B cell (primary cell): ENCODE data around the gene HDAC6. TPM values are rescaled to one million over a fixed set of nuclear protein-coding genes. Genes with fewer than 3 reads are reported as not detected.

ENCODE experiments used
- ATAC-seq: fragments of 200-7000 bp; cut with Tn5 transposase; one replicate; pipeline ENCODE4 v1.10.0; 2021; ENCODE audit warnings: low read depth, mild to moderate bottlenecking, moderate number of reproducible peaks, moderate library complexity
- CTCF ChIA-PET: fragments of 350-600 bp; sonication (Branson Sonifier 250); formaldehyde crosslinking; loops from one replicate; lab custom pipeline; 2021; ENCODE audit warnings: antibody characterized with exemption, inconsistent platforms; lab: Charles Lee
- POLR2A ChIA-PET: fragments of 350-600 bp; sonication (Branson Sonifier 250); formaldehyde crosslinking; loops from one replicate; lab custom pipeline; 2021; ENCODE audit warnings: antibody characterized with exemption; lab: Charles Lee
- DNase-seq: peaks from one replicate; pipeline ENCODE4 v3.0.0; 2013
- H2AFZ ChIP-seq: 2 replicates; pipeline ENCODE4 v1.6.1; 2012; ENCODE audit warnings: mild to moderate bottlenecking, low read depth, low read length; ENCODE audit not compliant: insufficient read depth, poor library complexity, severe bottlenecking
- H3K27ac ChIP-seq, 2 donors: 1 replicate in 1 of 2; 2 replicates in 1 of 2; pipeline ENCODE4 v1.5.1; 2012 to 2013; ENCODE audit warnings: low read length in 2 of 2, mild to moderate bottlenecking in 2 of 2, moderate library complexity in 1 of 2
- H3K27me3 ChIP-seq, 4 experiments: fragments of 200-600 bp in 1 of 4; sonication (generic) in 1 of 4; replicated peaks in 1 of 4; 1 replicate in 2 of 4; 2 replicates in 2 of 4; pipeline versions ENCODE4 v1.6.1 to v1.7.0; 2013 to 2016; ENCODE audit warnings: low read length in 3 of 4, mild to moderate bottlenecking in 2 of 4, mixed read lengths in 1 of 4, moderate library complexity in 1 of 4; ENCODE audit not compliant: insufficient read depth in 4 of 4, control insufficient read depth in 3 of 4; ENCODE audit errors: control extremely low read depth in 1 of 4
- H3K36me3 ChIP-seq, 2 experiments: replicated peaks in 1 of 2; 1 replicate in 1 of 2; 2 replicates in 1 of 2; pipeline versions ENCODE4 v1.6.1 to v1.7.1; 2013; ENCODE audit warnings: low read length in 1 of 2; ENCODE audit not compliant: insufficient read depth in 2 of 2, control insufficient read depth in 1 of 2; ENCODE audit errors: control extremely low read depth in 1 of 2, extremely low read depth in 1 of 2
- H3K4me1 ChIP-seq, 2 donors: fragments of 200-600 bp in 1 of 2; sonication (generic) in 1 of 2; 1 replicate in 1 of 2; 2 replicates in 1 of 2; pipeline versions ENCODE4 v1.5.1 to v1.6.1; 2013 to 2017; ENCODE audit warnings: low read length in 2 of 2; ENCODE audit not compliant: control insufficient read depth in 2 of 2, insufficient read depth in 2 of 2
- H3K4me2 ChIP-seq: replicated peaks from 2 replicates; pipeline ENCODE3; 2012; ENCODE audit warnings: mild to moderate bottlenecking, low read depth, low read length; ENCODE audit not compliant: poor library complexity, severe bottlenecking
- H3K4me3 ChIP-seq, 5 experiments: fragments of 200-600 bp in 1 of 5; sonication (generic) in 1 of 5; 1 replicate in 3 of 5; 2 replicates in 2 of 5; pipeline versions ENCODE4 v1.5.1 to v1.7.0; 2011 to 2016; ENCODE audit warnings: low read length in 4 of 5, mild to moderate bottlenecking in 4 of 5, low read depth in 2 of 5, control low read depth in 1 of 5, moderate library complexity in 1 of 5; ENCODE audit not compliant: insufficient read depth in 1 of 5; ENCODE audit errors: control extremely low read depth in 1 of 5, extremely low read depth in 1 of 5
- H3K79me2 ChIP-seq: fragments of 200-600 bp; sonication (generic); one replicate; pipeline ENCODE4 v1.6.0; 2016; ENCODE audit warnings: low read length; ENCODE audit not compliant: control insufficient read depth, insufficient read depth
- H3K9ac ChIP-seq: fragments of 200-600 bp; sonication (generic); 2 replicates; pipeline ENCODE4 v1.6.1; 2017; ENCODE audit warnings: mild to moderate bottlenecking, low read length, moderate library complexity
- H3K9me3 ChIP-seq, 3 donors: one replicate each; pipeline versions ENCODE4 v1.6.1 to v1.7.1; 2013; ENCODE audit warnings: low read length in 2 of 3; ENCODE audit not compliant: control insufficient read depth in 2 of 3, insufficient read depth in 1 of 3; ENCODE audit errors: control extremely low read depth in 1 of 3
- H4K20me1 ChIP-seq: 2 replicates; pipeline ENCODE4 v1.6.0; 2012; ENCODE audit warnings: mild to moderate bottlenecking, low read length; ENCODE audit not compliant: insufficient read depth, control insufficient read depth, poor library complexity, severe bottlenecking
- H3K27ac Mint-ChIP-seq: one replicate; pipeline ENCODE4 v1.8.0; 2021; ENCODE audit warnings: mixed read lengths
- H3K27me3 Mint-ChIP-seq: one replicate; pipeline ENCODE4 v1.8.0; 2021; ENCODE audit warnings: mixed read lengths
- H3K4me1 Mint-ChIP-seq: one replicate; pipeline ENCODE4 v1.8.0; 2021; ENCODE audit warnings: mixed read lengths
- H3K4me3 Mint-ChIP-seq: one replicate; pipeline ENCODE4 v1.8.0; 2021; ENCODE audit warnings: mixed read lengths
- H3K9me3 Mint-ChIP-seq: one replicate; pipeline ENCODE4 v1.8.0; 2022; ENCODE audit warnings: mixed read lengths; ENCODE audit not compliant: insufficient read depth
- CTCF ChIP-seq: fragments of 200-600 bp; IDR thresholded peaks from one replicate; pipeline ENCODE4 v1.8.0; 2022; ENCODE audit warnings: antibody characterized with exemption, mild to moderate bottlenecking
- EZH2 ChIP-seq: IDR thresholded peaks from 2 replicates; pipeline ENCODE4 v1.6.1; 2012; ENCODE audit warnings: borderline replicate concordance, low read depth, mild to moderate bottlenecking, moderate library complexity, low read length; ENCODE audit not compliant: insufficient read depth, poor library complexity, severe bottlenecking
- WGBS: methylation state at CpG from one replicate; pipeline ENCODE4 v1.1.5; 2013; ENCODE audit warnings: missing lambda C conversion rate; ENCODE audit not compliant: insufficient coverage; 5-methylcytosine and 5-hydroxymethylcytosine counted together
- intact Hi-C: fragments of 100-400 bp; cut with micrococcal nuclease; formaldehyde crosslinking; loops from one replicate; pipeline ENCODE4 v1.10.0; 2022
- polyA minus RNA-seq: library from RNA; depleted of rRNA, polyadenylated mRNA; stranded (reverse); fragments of >200 nt; gene quantifications from 2 replicates; pipeline ENCODE4 v1.2.3, GENCODE V29; 2012
- polyA plus RNA-seq: library from polyadenylated mRNA; depleted of rRNA; stranded (reverse); fragments of >200 nt; gene quantifications from 2 replicates; pipeline ENCODE4 v1.2.3, GENCODE V29; 2012
- total RNA-seq, 2 donors: library from RNA; stranded (reverse); fragments of 120-200 nt in 1 of 2; gene quantifications; 1 replicate in 1 of 2; 2 replicates in 1 of 2; pipeline versions ENCODE4 v1.2.3 to v1.2.4, GENCODE V29; 2013 to 2022

The HDAC6 gene
- total RNA-seq = 168 and 170 TPM in 2 replicates
- total RNA-seq (2013) = 77.6 TPM
- 125 and 137 TPM in 2 replicates for polyA plus RNA-seq
- polyA minus RNA-seq = 48.5 and 73.9 TPM in 2 replicates

GRCh38 chrX:48801280-48802088 lies at the start of gene HDAC6:
Gene HDAC6 (plus strand): TSS chrX:48802067. CDS start chrX:48802693, 626 bp downstream.
- H3K27me3 ChIP-seq = no peaks in the 10 kb centered on the region
- H3K4me1 ChIP-seq = peaks cover 4 to 16% of the 10 kb centered on the region in 2 donors
- no peaks in the 10 kb centered on the region for H3K9me3 ChIP-seq
- ChIA-PET POLR2A (interaction anchor here (0.6 to 1.5 kb wide), 9 partner anchors 65 to 1646 kb away, joined by 3 to 9 read pairs (median 4); partner anchors contain the start of genes PQBP1, TBC1D25 and TIMM17B), CTCF (interaction anchor here (1.0 to 1.5 kb wide), 5 partner anchors 118 to 354 kb away, joined by 3 to 7 read pairs (median 3); partner anchors contain the start of gene WAS)
- H3K9ac ChIP-seq = peak within 1 kb of the TSS; percentile 78
- Mint-ChIP-seq H3K4me3 (peak within 1 kb of the TSS; percentile 96), H3K9me3 (no peaks in the 10 kb centered on the region), H3K27ac (peak within 1 kb of the TSS; percentile 98), H3K27me3 (no peaks in the 10 kb centered on the region), H3K4me1 (peaks cover 14% of the 10 kb centered on the region)
- H3K36me3 ChIP-seq = peaks cover 0 to 5% of the 10 kb centered on the region in 2 experiments
- peak; percentile 80 for ATAC-seq
- no peaks in the 10 kb centered on the region for H3K79me2 ChIP-seq
- TF ChIP-seq EZH2 (no peak), CTCF (no peak)
- intact Hi-C loops = loop anchor here (1.0 to 5.0 kb wide), 9 partner anchors 64 to 324 kb away; partner anchors contain the start of genes FTSJ1, PIM2, SUV39H1 and TFE3
- H3K4me2 ChIP-seq = peak within 1 kb of the TSS; percentile 77
- no peaks in the 10 kb centered on the region for H4K20me1 ChIP-seq
- H3K27ac ChIP-seq = peak within 1 kb of the TSS; percentile 95 to 96
- peak within 1 kb of the TSS; percentile 83 for H2AFZ ChIP-seq
- H3K4me3 ChIP-seq = peak within 1 kb of the TSS; percentile 65 to 82 (median 76)
- WGBS = under 1% methylated on average over 75 of the region's 89 CpGs
- peak; percentile 97 for DNase-seq

DNA sequence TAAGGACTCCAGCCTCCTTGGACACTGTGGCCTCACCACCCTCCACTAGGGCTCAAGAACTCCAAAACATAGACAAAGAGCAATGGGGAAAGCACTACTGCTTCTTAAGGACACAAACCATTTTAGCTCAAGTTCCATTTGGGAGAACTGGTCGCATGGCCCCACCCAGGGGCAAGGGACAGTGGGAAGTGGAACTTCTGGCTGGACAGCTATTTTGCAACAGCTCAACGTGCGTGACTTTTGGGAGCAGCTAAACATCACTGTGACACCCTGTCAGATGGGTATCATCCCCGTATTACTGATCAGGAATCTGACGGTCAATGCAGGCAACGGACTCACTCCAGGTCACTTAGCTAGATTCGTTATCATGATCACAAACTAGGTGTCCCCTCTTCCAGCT lies 49.4 kb upstream of the HDAC6 start:
- Histone ChIP-seq H3K4me3 (no peak overlapping the region), H3K4me1 (no peaks in the 10 kb centered on the region), H2AFZ (no peak overlapping the region), H3K27ac (no peak overlapping the region), H3K36me3 (no peaks in the 10 kb centered on the region), H3K79me2 (no peaks in the 10 kb centered on the region), H3K4me2 (no peak overlapping the region), H3K9ac (no peak overlapping the region), H3K27me3 (no peaks in the 10 kb centered on the region), H3K9me3 (no peaks in the 10 kb centered on the region), H4K20me1 (no peaks in the 10 kb centered on the region)
- POLR2A ChIA-PET = interaction anchor here (0.6 kb wide), 1 partner anchor 47 kb away, joined by 4 read pairs; no protein-coding TSS in a partner anchor
- CTCF ChIA-PET = no interaction called here
- Mint-ChIP-seq H3K27ac (no peak overlapping the region), H3K9me3 (no peaks in the 10 kb centered on the region), H3K4me3 (no peak overlapping the region), H3K4me1 (no peaks in the 10 kb centered on the region), H3K27me3 (peaks cover 4% of the 10 kb centered on the region)
- 89% methylated on average over 3 of the region's 7 CpGs for WGBS
- TF ChIP-seq CTCF (no peak), EZH2 (no peak)
- ATAC-seq (no peak), DNase-seq (no peak)
- intact Hi-C loops = no loop called here
